HG03460 (cell line): Measurements from ENCODE around the gene RIC1.
"Not testable (repeated sequence)": the region's sequence is repeated elsewhere in the genome, so short reads cannot be mapped to it uniquely, and the experiment has no call there.

Source experiments
- ATAC-seq: cut with Tn5 transposase; IDR thresholded peaks from one replicate; pipeline ENCODE4 v1.9.1; 2021; ENCODE audit not compliant: unreplicated experiment

RIC1 gene, protein sequence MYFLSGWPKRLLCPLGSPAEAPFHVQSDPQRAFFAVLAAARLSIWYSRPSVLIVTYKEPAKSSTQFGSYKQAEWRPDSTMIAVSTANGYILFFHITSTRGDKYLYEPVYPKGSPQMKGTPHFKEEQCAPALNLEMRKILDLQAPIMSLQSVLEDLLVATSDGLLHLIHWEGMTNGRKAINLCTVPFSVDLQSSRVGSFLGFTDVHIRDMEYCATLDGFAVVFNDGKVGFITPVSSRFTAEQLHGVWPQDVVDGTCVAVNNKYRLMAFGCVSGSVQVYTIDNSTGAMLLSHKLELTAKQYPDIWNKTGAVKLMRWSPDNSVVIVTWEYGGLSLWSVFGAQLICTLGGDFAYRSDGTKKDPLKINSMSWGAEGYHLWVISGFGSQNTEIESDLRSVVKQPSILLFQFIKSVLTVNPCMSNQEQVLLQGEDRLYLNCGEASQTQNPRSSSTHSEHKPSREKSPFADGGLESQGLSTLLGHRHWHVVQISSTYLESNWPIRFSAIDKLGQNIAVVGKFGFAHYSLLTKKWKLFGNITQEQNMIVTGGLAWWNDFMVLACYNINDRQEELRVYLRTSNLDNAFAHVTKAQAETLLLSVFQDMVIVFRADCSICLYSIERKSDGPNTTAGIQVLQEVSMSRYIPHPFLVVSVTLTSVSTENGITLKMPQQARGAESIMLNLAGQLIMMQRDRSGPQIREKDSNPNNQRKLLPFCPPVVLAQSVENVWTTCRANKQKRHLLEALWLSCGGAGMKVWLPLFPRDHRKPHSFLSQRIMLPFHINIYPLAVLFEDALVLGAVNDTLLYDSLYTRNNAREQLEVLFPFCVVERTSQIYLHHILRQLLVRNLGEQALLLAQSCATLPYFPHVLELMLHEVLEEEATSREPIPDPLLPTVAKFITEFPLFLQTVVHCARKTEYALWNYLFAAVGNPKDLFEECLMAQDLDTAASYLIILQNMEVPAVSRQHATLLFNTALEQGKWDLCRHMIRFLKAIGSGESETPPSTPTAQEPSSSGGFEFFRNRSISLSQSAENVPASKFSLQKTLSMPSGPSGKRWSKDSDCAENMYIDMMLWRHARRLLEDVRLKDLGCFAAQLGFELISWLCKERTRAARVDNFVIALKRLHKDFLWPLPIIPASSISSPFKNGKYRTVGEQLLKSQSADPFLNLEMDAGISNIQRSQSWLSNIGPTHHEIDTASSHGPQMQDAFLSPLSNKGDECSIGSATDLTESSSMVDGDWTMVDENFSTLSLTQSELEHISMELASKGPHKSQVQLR (N-terminal part only)

GRCh38 chr9:5628530-5629311, at the start of gene RIC1:
RIC1 (plus strand) TSS chr9:5629107; CDS start chr9:5629310, 203 bp downstream.
- peak; percentile 52 for ATAC-seq

DNA sequence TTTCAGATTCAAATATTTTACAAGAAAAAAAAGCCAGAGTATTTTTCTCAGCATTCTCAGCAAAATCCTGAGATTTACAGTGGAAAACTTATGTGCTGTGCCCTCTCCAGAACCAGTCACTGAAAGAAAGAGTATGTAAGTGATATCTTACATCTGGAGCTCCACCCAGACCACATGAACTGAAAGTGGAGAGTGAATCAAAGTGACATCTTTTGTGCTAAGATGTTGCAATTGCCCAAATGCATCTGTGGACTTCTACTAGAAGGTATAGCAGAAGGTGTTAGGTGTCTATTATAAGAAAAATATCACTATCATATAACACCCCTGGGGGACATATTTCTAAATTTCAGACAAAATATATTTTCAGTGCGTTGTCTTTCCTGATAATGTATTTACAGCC, 49.0 kb upstream of the RIC1 start:
- ATAC-seq, result no peak

GRCh38 chr9:5580650-5581049, 48.3 kb upstream of the RIC1 start:
- no peak for ATAC-seq

DNA sequence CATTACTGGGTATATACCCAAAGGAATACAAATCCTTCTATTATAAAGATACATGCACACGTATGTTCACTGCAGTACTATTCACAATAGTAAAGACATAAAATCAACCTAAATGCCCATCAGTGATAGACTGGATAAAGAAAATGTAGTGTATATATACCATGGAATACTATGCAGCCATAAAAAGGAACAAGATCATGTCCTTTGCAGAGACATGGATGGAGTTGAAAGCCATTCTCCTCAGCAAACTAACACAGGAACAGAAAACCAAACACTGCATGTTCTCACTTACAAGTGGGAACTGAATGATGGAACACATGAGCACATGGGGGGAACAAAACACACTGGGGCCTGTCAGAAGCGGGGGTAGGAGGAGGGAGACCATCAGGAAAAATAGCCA, 47.2 kb upstream of the RIC1 start:
- ATAC-seq, result not testable (repeated sequence)

- peak; percentile 59 for ATAC-seq
These were observed 46.1 kb upstream of the RIC1 start for GRCh38 chr9:5582835-5583195.

DNA sequence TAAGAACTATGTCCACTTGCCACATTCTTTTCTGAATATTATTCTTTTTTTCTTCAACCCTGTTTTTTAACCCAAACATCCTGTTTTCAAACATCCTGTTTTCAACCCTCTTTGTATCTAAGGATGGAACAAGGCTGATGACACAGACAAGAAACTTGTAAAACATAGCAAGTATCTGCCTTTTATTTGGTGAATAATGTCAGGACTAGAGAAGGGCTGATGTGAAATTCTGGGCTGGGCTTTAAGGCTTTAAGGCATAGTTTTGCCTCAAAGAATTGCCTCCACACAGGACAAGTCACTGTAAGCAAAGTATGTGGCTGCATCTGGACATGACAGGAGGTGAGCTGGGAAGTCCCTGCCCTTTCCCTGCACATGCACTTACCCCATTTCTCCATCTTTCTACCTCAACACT, 42.5 kb upstream of the RIC1 start:
- ATAC-seq, result no peak

DNA sequence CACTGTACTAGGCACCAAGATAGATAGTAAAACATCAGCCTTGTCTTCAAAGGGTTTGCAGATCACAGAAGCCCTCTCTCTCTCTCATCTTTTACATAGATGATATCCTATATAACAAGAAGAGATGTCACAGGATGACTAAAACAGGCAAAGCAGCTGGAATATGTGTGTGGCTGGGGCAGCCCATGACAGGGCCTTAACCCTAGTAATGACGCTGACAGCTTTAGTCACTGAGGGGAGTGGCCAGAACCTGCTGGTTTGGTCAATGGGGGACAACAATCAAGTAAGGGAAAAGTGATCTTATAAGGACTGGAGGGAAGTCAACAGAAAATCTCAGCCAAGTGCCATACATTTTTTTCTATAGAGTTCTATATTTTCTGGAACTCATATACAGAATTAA, 41.9 kb upstream of the RIC1 start:
- ATAC-seq, result no peak

- ATAC-seq, result no peak
These were observed 36.7 kb upstream of the RIC1 start for GRCh38 chr9:5592231-5592630.

GRCh38 chr9:5592904-5593303, 36.0 kb upstream of the RIC1 start:
- no peak for ATAC-seq

DNA sequence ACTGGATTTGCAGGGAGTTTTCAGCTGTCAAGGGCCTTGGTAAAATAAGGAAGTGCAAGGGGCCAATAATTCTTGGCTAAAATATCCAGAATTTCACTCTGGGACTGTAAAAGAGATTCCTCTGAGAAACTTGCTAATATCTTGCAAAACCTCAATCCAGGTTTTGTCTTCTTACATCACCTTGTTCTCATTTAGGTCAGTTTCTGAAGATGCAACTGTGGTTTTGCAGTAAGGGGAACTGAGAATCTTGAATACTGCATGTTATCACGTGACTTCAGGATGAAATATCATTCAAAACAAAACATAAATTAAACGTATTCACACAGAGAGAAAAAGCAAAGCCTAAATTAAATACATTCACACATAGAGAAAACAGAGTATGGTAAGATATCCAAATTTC, 35.0 kb upstream of the RIC1 start:
- ATAC-seq, result peak; percentile 50

GRCh38 chr9:5596173-5596572, 32.7 kb upstream of the RIC1 start:
- ATAC-seq, result no peak

GRCh38 chr9:5608298-5609225, 20.3 kb upstream of the RIC1 start:
- ATAC-seq, result peak; percentile 53

GRCh38 chr9:5609226-5609596, 19.7 kb upstream of the RIC1 start:
- no peak for ATAC-seq

DNA sequence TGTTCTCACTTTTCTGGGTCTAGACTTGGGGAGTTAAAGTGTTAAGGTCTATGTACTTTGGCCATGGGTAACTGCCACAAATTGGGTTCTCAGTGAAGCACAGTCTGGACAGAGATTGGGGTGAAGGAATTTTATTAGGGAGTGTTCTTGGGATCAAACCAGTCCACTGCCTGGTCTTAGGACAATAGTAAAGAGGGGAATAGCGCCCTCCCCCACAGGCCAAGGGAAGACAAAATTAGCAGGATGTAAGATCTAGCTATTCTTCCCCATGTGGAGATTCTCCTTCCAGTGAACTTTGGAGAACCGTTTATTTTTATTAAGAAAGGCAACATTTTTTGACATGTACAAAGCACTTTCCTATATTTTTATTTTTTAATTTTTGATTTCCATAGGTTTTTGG, 18.4 kb upstream of the RIC1 start:
- ATAC-seq, result no peak

DNA sequence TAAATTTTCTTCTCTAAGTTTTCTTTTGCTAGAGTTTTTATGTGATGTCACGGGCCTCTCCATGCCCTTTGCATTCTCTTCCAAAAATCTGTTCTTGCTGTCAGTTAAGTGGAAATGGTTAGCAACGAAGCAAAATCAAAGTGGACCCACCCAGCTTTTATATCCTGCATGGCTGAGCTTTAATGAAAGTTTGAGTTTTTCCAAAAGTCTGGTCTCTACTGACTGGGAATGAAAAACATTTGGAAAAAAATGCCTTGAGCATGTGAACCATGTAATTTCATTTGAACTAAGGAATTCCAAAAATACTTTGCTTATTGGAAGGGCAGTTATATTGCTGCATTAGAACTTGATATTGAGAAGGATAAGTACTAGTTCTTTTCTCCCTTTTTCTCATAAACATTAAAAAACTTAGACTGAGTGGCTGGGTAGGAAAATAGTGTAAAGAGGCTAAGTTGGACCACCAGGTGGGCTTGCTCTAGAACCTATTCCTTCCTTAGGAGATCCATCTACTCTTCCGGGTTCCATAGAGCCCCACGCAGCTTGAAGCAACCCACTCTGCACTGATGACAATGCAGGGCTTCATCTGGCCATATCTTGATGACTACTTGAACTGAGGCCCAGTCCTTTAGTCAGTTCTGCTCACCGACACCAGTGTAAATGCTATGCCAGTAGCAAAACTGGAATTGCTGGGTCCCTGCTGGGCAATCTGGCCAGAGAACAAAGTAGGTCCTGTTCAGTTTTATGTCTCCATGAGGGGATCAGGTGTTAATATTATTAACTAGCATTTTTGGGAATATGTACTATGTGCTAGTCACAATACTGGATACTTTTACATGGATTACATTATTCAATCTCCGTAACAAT, 17.4 kb upstream of the RIC1 start:
- no peak for ATAC-seq

DNA sequence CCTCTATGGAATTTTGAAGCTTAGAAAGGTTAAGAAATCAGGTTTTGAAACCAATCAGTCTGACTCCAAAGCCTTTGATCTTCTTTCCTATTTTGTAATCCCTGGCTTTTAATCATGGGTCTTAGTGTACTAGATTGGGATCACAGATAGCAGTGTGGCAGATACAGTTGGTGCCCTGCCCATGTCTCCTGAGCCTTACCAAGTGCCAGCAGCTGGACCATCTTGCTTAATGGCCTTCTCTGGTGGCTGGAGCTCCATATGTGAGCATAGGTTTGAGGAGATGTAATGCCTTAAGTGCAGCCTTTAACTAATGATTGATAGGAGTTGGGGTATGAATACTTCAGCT, 16.7 kb upstream of the RIC1 start:
- no peak for ATAC-seq

DNA sequence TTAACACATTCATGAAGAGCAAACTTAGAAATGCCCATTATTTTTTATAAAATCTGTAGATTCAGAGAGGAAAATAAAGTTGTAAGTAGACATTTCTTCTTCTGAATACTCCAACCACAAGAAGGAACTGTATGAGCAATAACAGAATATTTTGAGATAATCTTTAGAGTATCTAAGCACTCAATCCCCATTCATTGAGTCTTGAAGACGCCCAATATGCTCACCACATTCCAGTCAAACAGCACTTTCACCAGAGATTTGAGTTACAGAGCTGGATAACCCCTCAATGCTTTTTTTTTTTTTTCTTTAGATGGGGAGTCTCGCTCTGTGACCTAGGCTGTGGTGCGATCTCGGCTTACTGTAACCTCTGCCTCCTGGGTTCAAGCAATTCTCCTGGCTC, 14.7 kb upstream of the RIC1 start:
- ATAC-seq, result no peak

DNA sequence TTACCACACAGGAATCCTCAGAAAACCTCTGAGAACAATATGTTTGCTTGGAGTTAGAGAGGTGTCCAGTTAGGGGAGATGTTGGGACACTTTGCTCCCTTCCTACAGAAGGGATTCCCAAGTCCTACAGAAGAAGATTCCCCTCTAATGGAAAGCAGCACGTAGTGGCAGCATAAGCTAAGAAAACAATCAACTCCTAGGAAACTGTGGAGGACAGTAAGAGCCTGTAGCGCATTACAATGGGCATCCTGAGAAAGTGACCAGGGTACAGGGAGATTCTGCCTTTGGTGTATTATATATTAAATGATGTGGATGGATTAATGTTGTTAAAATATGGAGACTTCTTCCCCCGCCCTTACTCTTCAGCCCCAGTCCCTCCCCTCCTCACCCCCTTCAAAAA, 13.9 kb upstream of the RIC1 start:
- ATAC-seq, result no peak

DNA sequence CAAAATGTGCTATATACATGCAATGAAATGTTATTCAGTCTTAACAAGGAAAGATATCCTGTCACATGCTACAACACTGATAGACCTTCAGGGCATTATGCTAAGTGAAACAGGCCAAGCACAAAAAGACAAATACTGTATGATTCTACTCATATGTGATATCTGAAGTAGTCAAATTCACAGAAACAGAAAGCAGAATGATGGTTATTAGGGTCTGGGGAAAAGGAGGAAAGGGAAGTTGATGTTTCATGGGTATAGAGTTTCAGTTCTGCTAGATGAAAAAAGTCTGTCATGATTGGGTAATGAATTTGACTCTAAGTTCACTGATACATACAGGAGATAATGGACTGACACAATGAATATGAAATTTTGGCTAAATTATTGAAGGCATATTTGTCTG, 11.2 kb upstream of the RIC1 start:
- peak; percentile 93 for ATAC-seq
